Measurements from ENCODE around the gene NELFCD.

GRCh38 chr20:59042151-59042795 is 61.2 kb downstream of the NELFCD start, which contains the start of gene PRELID3B:
- TF ChIP-seq CTCF (IDR thresholded peaks at IDR 0.05): no peak
- TF ChIP-seq ZFX (IDR thresholded peaks at IDR 0.05; ENCODE audit: borderline replicate concordance): no peak

Measured in 22Rv1 (cell line).